ENCODE measurements around the gene NKTR.

DNA sequence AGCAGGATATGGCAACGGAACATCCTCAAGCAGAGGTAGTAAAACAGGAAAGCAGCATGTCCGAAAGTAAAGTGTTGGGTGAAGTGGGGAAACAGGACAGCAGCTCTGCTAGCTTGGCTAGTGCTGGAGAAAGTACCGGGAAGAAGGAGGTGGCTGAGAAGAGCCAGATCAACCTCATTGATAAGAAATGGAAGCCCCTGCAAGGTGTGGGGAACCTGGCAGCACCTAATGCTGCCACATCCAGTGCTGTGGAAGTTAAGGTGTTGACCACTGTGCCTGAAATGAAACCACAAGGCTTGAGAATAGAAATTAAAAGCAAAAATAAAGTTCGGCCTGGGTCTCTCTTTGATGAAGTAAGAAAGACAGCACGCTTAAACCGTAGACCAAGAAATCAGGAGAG lies 38.7 kb downstream of the NKTR start:
- TF ChIP-seq, protein P1, sequence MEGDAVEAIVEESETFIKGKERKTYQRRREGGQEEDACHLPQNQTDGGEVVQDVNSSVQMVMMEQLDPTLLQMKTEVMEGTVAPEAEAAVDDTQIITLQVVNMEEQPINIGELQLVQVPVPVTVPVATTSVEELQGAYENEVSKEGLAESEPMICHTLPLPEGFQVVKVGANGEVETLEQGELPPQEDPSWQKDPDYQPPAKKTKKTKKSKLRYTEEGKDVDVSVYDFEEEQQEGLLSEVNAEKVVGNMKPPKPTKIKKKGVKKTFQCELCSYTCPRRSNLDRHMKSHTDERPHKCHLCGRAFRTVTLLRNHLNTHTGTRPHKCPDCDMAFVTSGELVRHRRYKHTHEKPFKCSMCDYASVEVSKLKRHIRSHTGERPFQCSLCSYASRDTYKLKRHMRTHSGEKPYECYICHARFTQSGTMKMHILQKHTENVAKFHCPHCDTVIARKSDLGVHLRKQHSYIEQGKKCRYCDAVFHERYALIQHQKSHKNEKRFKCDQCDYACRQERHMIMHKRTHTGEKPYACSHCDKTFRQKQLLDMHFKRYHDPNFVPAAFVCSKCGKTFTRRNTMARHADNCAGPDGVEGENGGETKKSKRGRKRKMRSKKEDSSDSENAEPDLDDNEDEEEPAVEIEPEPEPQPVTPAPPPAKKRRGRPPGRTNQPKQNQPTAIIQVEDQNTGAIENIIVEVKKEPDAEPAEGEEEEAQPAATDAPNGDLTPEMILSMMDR (IDR thresholded peaks at IDR 0.05): no peak
- no peak for TF ChIP-seq ZFX (IDR thresholded peaks at IDR 0.05; ENCODE audit: borderline replicate concordance)
